Hepatocyte (in vitro differentiated cells): ENCODE results near the gene PRMT7. TPM values are rescaled to one million over a fixed set of nuclear protein-coding genes. Genes with fewer than 3 reads are reported as not detected.
A peak's percentile ranks its signal among the peaks of the same experiment; 100 is the strongest.

ENCODE experiments used
- DNase-seq: peaks from one replicate; pipeline ENCODE4 v3.0.0-alpha.2; 2016; ENCODE audit warnings: low spot score
- H2AFZ ChIP-seq: fragments of 200-600 bp; sonication (generic); 2 replicates; pipeline ENCODE4 v1.6.0; 2016; ENCODE audit warnings: antibody characterized with exemption, mild to moderate bottlenecking
- H3K27ac ChIP-seq: fragments of 200-600 bp; sonication (generic); 2 replicates; pipeline ENCODE4 v1.5.1; 2016; ENCODE audit warnings: mild to moderate bottlenecking
- H3K27me3 ChIP-seq: fragments of 200-600 bp; sonication (generic); 2 replicates; pipeline ENCODE4 v1.6.1; 2016
- H3K36me3 ChIP-seq: fragments of 200-600 bp; sonication (generic); replicated peaks from 2 replicates; pipeline ENCODE4 v1.5.1; 2016; ENCODE audit warnings: low read depth; ENCODE audit not compliant: insufficient read depth
- H3K4me1 ChIP-seq: fragments of 200-600 bp; sonication (generic); 2 replicates; pipeline ENCODE4 v1.5.1; 2016; ENCODE audit warnings: mild to moderate bottlenecking, moderate library complexity; ENCODE audit not compliant: insufficient read depth
- H3K4me2 ChIP-seq: fragments of 200-600 bp; sonication (generic); 2 replicates; pipeline ENCODE4 v1.6.0; 2016
- H3K4me3 ChIP-seq: fragments of 200-600 bp; sonication (generic); 2 replicates; pipeline ENCODE4 v1.5.1; 2016; ENCODE audit warnings: mild to moderate bottlenecking
- H3K79me2 ChIP-seq: fragments of 200-600 bp; sonication (generic); 2 replicates; pipeline ENCODE4 v1.6.0; 2017; ENCODE audit warnings: mild to moderate bottlenecking
- H3K9me2 ChIP-seq: fragments of 200-600 bp; sonication (generic); replicated peaks from 2 replicates; pipeline ENCODE4 v1.6.0; 2017; ENCODE audit warnings: mild to moderate bottlenecking; ENCODE audit not compliant: insufficient read depth
- H3K9me3 ChIP-seq: fragments of 200-600 bp; sonication (generic); 2 replicates; pipeline ENCODE4 v1.5.1; 2016; ENCODE audit warnings: low read depth, mild to moderate bottlenecking
- H4K20me1 ChIP-seq: fragments of 200-600 bp; sonication (generic); 2 replicates; pipeline ENCODE4 v1.6.0; 2016; ENCODE audit warnings: mild to moderate bottlenecking; ENCODE audit not compliant: insufficient read depth, poor library complexity, severe bottlenecking
- CTCF ChIP-seq: fragments of 200-600 bp; sonication (generic); IDR thresholded peaks from 2 replicates; pipeline ENCODE4 v1.5.1; 2016; ENCODE audit warnings: antibody characterized with exemption, mild to moderate bottlenecking; ENCODE audit not compliant: poor library complexity
- EZH2 ChIP-seq: fragments of 200-600 bp; sonication (generic); IDR thresholded peaks from 2 replicates; pipeline ENCODE4 v1.6.1; 2016; ENCODE audit warnings: antibody characterized with exemption, mild to moderate bottlenecking, borderline replicate concordance
- EZH2phosphoT487 ChIP-seq: fragments of 200-600 bp; sonication (generic); IDR thresholded peaks from one replicate; pipeline ENCODE4 v1.6.1; 2018; ENCODE audit warnings: antibody characterized with exemption, mild to moderate bottlenecking, low read depth, moderate library complexity; ENCODE audit not compliant: unreplicated experiment, severe bottlenecking
- WGBS: methylation state at CpG from one replicate; pipeline ENCODE4 v1.1.6; 2016; ENCODE audit warnings: low lambda C conversion rate; ENCODE audit errors: missing lambda C conversion rate; 5-methylcytosine and 5-hydroxymethylcytosine counted together
- polyA plus RNA-seq: library from polyadenylated mRNA; unstranded; fragments of >200 nt; fragmentation: Nextera tagmentation; extraction: Ambion mirVana; gene quantifications from 2 replicates; pipeline ENCODE4 v1.2.1, GENCODE V29; 2016
- total RNA-seq: library from RNA; depleted of rRNA; stranded (reverse); fragments of >200 nt; gene quantifications from 2 replicates; pipeline ENCODE4 v1.2.3, GENCODE V29; 2014

Gene PRMT7
- total and polyA plus RNA-seq, 2 experiments from 2014 or later, result 41.1 to 43.6 TPM

GRCh38 chr16:68297908-68298307, 12.9 kb upstream of the PRMT7 start:
- peak overlapping the region; percentile 44 for H3K27ac ChIP-seq
- H3K27me3 ChIP-seq, result no peaks in the 10 kb centered on the region
- no peaks in the 10 kb centered on the region for H3K79me2 ChIP-seq
- H3K36me3 ChIP-seq, result no peaks in the 10 kb centered on the region
- peaks cover 30% of the 10 kb centered on the region for H3K4me1 ChIP-seq
- WGBS, result 69% methylated on average over 3 of the region's 3 CpGs
- no peaks in the 10 kb centered on the region for H4K20me1 ChIP-seq
- H3K9me2 ChIP-seq, result no peaks in the 10 kb centered on the region
- DNase-seq, result peak; percentile 23
- H3K9me3 ChIP-seq, result no peaks in the 10 kb centered on the region
- TF ChIP-seq EZH2 (no peak), EZH2phosphoT487 (no peak), CTCF (no peak)
- H3K4me3 ChIP-seq, result no peak overlapping the region
- H3K4me2 ChIP-seq, result no peak overlapping the region
- no peak overlapping the region for H2AFZ ChIP-seq

- no peaks in the 10 kb centered on the region for H3K9me3 ChIP-seq
- H2AFZ ChIP-seq, result no peak overlapping the region
- H3K79me2 ChIP-seq, result no peaks in the 10 kb centered on the region
- H3K27me3 ChIP-seq, result no peaks in the 10 kb centered on the region
- no peak overlapping the region for H3K4me2 ChIP-seq
- no peak overlapping the region for H3K4me3 ChIP-seq
- DNase-seq, result no peak
- H3K4me1 ChIP-seq, result peaks cover 30% of the 10 kb centered on the region
- no peaks in the 10 kb centered on the region for H3K9me2 ChIP-seq
- 97% methylated on average over 3 of the region's 3 CpGs for WGBS
- no peaks in the 10 kb centered on the region for H3K36me3 ChIP-seq
- peak overlapping the region; percentile 44 for H3K27ac ChIP-seq
- no peaks in the 10 kb centered on the region for H4K20me1 ChIP-seq
- TF ChIP-seq CTCF, result no peak
- no peak for TF ChIP-seq EZH2
- TF ChIP-seq EZH2phosphoT487, result no peak
Measured at GRCh38 chr16:68298312-68298711, 12.5 kb upstream of the PRMT7 start.

- H3K4me1 ChIP-seq, result peaks cover 30% of the 10 kb centered on the region
- H3K79me2 ChIP-seq, result no peaks in the 10 kb centered on the region
- no peaks in the 10 kb centered on the region for H3K9me2 ChIP-seq
- H4K20me1 ChIP-seq, result no peaks in the 10 kb centered on the region
- no peaks in the 10 kb centered on the region for H3K27me3 ChIP-seq
- H3K36me3 ChIP-seq, result no peaks in the 10 kb centered on the region
- H3K9me3 ChIP-seq, result no peaks in the 10 kb centered on the region
- H3K27ac ChIP-seq, result peak overlapping the region; percentile 44
- TF ChIP-seq EZH2, result no peak
- no peak for TF ChIP-seq CTCF
- no peak for TF ChIP-seq EZH2phosphoT487
- WGBS, result 45% methylated on average over 5 of the region's 5 CpGs
- H2AFZ ChIP-seq, result no peak overlapping the region
- H3K4me3 ChIP-seq, result no peak overlapping the region
- peak overlapping the region; percentile 27 for H3K4me2 ChIP-seq
- DNase-seq, result peak; percentile 69
Measured at GRCh38 chr16:68298907-68299561, 11.8 kb upstream of the PRMT7 start.
